NCI-H1048 (cell line): ENCODE results near the gene OOSP3.

ENCODE experiments used
- DNase-seq: peaks from one replicate; lab custom pipeline; 2025; lab: John Stamatoyannopoulos, UW

OOSP3 gene

DNA sequence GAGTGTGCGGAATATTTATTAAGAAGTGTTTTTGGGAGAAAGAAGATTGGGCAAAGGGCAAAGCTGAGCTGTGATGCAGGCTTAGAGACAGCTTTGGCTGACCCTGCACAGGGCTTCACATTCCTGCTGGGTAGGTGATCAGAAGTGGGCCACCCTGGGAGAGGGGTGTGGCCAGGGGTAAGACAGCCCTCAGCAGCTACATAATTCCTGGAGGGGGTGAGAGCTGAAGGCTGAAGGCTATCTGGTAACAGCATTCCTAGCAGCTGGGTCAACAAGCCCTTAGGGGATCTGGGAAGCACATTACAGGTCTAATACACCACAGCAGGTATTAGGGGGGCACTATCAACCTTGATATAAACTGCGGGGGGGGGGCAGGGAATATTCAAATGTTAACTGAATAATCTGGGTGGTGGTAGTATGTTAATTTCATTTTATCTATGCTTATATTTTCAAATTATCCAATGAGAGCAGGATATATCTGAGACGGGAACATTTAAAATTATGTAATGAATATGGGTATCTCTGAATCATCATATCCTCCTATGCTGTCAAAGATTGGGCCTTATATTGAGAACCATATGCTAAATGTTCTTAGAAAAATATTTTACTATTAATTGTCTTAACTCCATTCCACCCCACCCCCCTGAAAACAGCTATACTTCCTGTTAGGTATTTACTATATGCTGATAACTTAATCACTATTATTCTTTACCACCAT is 65.6 kb downstream of the OOSP3 start:
- DNase-seq, result no peak

GRCh38 chr11:59944720-59945119 is 66.1 kb downstream of the OOSP3 start:
- DNase-seq, result no peak
